GM12878 (cell line): ENCODE results near the gene CAPN9. TPM values are rescaled to one million over a fixed set of nuclear protein-coding genes. Genes with fewer than 3 reads are reported as not detected.

Source experiments
- ATAC-seq: fragments of 200-7000 bp; cut with Tn5 transposase; 3 replicates; pipeline ENCODE4 v1.9.1; 2020; ENCODE audit warnings: mild to moderate bottlenecking, moderate library complexity
- BruUV-seq: library from RNA; stranded (reverse); fragments of 400-500 nt; replicated peaks from 2 replicates; lab custom pipeline; 2021; lab: Mats Ljungman, UMichigan
- CTCF ChIA-PET: fragments of 300-600 bp; sonication (Branson Sonifier 250); formaldehyde crosslinking; extraction: SDS; loops from one replicate; lab custom pipeline; 2021; ENCODE audit warnings: inconsistent platforms; lab: Yijun Ruan, JAX
- POLR2A ChIA-PET: fragments of 350-600 bp; formaldehyde crosslinking; extraction: SDS; loops from one replicate; lab custom pipeline; 2021; ENCODE audit warnings: inconsistent platforms; lab: Charles Lee
- RAD21 ChIA-PET: fragments of 300-600 bp; sonication (Branson Sonifier 250); formaldehyde crosslinking; loops from one replicate; lab custom pipeline; 2023; ENCODE audit warnings: antibody characterized with exemption; ENCODE audit not compliant: unreplicated experiment; lab: Charles Lee
- SMC1A ChIA-PET: fragments of 300-600 bp; sonication (Branson Sonifier 250); formaldehyde crosslinking; loops from one replicate; lab custom pipeline; 2023; ENCODE audit not compliant: unreplicated experiment, uncharacterized antibody; lab: Charles Lee
- DNase-seq: peaks from one replicate; pipeline ENCODE4 v3.0.0-alpha.2; 2011; ENCODE audit warnings: low read depth, low spot score
- FAIRE-seq: peaks from 3 replicates; lab custom pipeline; 2011; peaks lifted over from hg19 to GRCh38; lab: Jason Lieb, UNC
- H2AFZ ChIP-seq: 2 replicates; pipeline ENCODE4 v1.6.0; 2011; ENCODE audit warnings: low read depth, low read length, control low read depth; ENCODE audit not compliant: control insufficient read depth
- H3K27ac ChIP-seq: 2 replicates; pipeline ENCODE4 v1.5.1; 2011; ENCODE audit warnings: control low read depth; ENCODE audit not compliant: control insufficient read depth, insufficient read depth
- H3K27me3 ChIP-seq, 2 experiments: replicated peaks in 1 of 2; 2 replicates each; pipeline versions ENCODE4 v1.6.0 to v1.6.1; 2011; ENCODE audit warnings: low read length in 1 of 2; ENCODE audit not compliant: control insufficient read depth in 2 of 2, insufficient read depth in 2 of 2
- H3K36me3 ChIP-seq, 2 experiments: 2 replicates each; pipeline ENCODE4 v1.5.1; 2011; ENCODE audit warnings: low read length in 1 of 2; ENCODE audit not compliant: control insufficient read depth in 2 of 2, insufficient read depth in 2 of 2
- H3K4me1 ChIP-seq: 2 replicates; pipeline ENCODE4 v1.6.1; 2011; ENCODE audit warnings: mild to moderate bottlenecking, low read length, moderate library complexity, mixed read lengths; ENCODE audit not compliant: control insufficient read depth, insufficient read depth
- H3K4me2 ChIP-seq: 2 replicates; pipeline ENCODE4 v1.6.0; 2011; ENCODE audit warnings: control low read depth; ENCODE audit not compliant: control insufficient read depth, insufficient read depth
- H3K4me3 ChIP-seq: fragments of 200-600 bp; sonication (generic); 2 replicates; pipeline ENCODE4 v1.5.1; 2016
- H3K79me2 ChIP-seq: 2 replicates; pipeline ENCODE4 v1.6.0; 2011; ENCODE audit warnings: low read length; ENCODE audit not compliant: control insufficient read depth, insufficient read depth
- H3K9ac ChIP-seq: 2 replicates; pipeline ENCODE4 v1.8.0; 2011; ENCODE audit warnings: low read length, control low read depth, mixed read lengths; ENCODE audit not compliant: control insufficient read depth, insufficient read depth
- H3K9me3 ChIP-seq: replicated peaks from 3 replicates; pipeline ENCODE4 v1.5.1; 2011; ENCODE audit warnings: mild to moderate bottlenecking, low read length; ENCODE audit not compliant: control insufficient read depth, insufficient read depth
- H4K20me1 ChIP-seq: 2 replicates; pipeline ENCODE4 v1.6.0; 2011; ENCODE audit not compliant: control insufficient read depth, insufficient read depth
- ATF7 ChIP-seq: fragments of 450-650 bp; IDR thresholded peaks from 2 replicates; pipeline ENCODE4 v1.6.1; 2016; ENCODE audit warnings: low read depth, mild to moderate bottlenecking
- BACH1 ChIP-seq: fragments of 450-650 bp; IDR thresholded peaks from 2 replicates; pipeline ENCODE4 v1.6.1; 2017; ENCODE audit warnings: mild to moderate bottlenecking, borderline replicate concordance
- CHD1 ChIP-seq: IDR thresholded peaks from 2 replicates; pipeline ENCODE4 v1.6.1; 2012; ENCODE audit warnings: low read depth, low read length, improper control_type of control experiment
- ESRRA ChIP-seq: IDR thresholded peaks from 2 replicates; pipeline ENCODE4 v1.6.1; 2012; ENCODE audit warnings: mild to moderate bottlenecking, low read length, improper control_type of control experiment
- HDAC2 ChIP-seq: fragments of 200-600 bp; sonication (generic); IDR thresholded peaks from 2 replicates; pipeline ENCODE4 v1.6.1; 2017
- HDGF ChIP-seq: fragments of 450-650 bp; IDR thresholded peaks from 2 replicates; pipeline ENCODE4 v1.6.1; 2016; ENCODE audit warnings: antibody characterized with exemption
- IKZF2 ChIP-seq, 2 experiments: fragments of 450-650 bp; IDR thresholded peaks; 2 replicates each; pipeline ENCODE4 v1.6.1; 2017; ENCODE audit warnings: mild to moderate bottlenecking in 2 of 2, moderate library complexity in 2 of 2
- MTA2 ChIP-seq: fragments of 450-650 bp; IDR thresholded peaks from 2 replicates; pipeline ENCODE4 v1.6.1; 2016; ENCODE audit warnings: low read depth, mild to moderate bottlenecking, moderate library complexity
- NFYA ChIP-seq: IDR thresholded peaks from 2 replicates; pipeline ENCODE4 v1.6.1; 2011; ENCODE audit warnings: low read depth, mild to moderate bottlenecking, low read length, improper control_type of control experiment, borderline replicate concordance
- POLR2AphosphoS5 ChIP-seq: IDR thresholded peaks from 2 replicates; pipeline ENCODE4 v1.6.1; 2011; ENCODE audit warnings: mild to moderate bottlenecking, low read length, inconsistent platforms
- POU2F2 ChIP-seq: IDR thresholded peaks from 3 replicates; pipeline ENCODE4 v1.6.1; 2011; ENCODE audit warnings: low read depth, mild to moderate bottlenecking, low read length, borderline replicate concordance
- RB1 ChIP-seq: fragments of 450-650 bp; formaldehyde crosslinking; IDR thresholded peaks from 2 replicates; pipeline ENCODE4 v1.6.1; 2017; ENCODE audit warnings: mild to moderate bottlenecking, borderline replicate concordance
- SUPT20H ChIP-seq: IDR thresholded peaks from 2 replicates; pipeline ENCODE4 v1.6.1; 2011; ENCODE audit warnings: low read depth, mild to moderate bottlenecking, low read length, moderate library complexity, borderline replicate concordance; ENCODE audit not compliant: control insufficient read depth
- TAF1 ChIP-seq: IDR thresholded peaks from 2 replicates; pipeline ENCODE4 v1.6.1; 2011; ENCODE audit warnings: mild to moderate bottlenecking, low read depth, low read length, borderline replicate concordance
- ZNF207 ChIP-seq: fragments of 450-650 bp; IDR thresholded peaks from 2 replicates; pipeline ENCODE4 v1.6.1; 2014; ENCODE audit warnings: antibody characterized with exemption, mild to moderate bottlenecking, borderline replicate concordance
- ZNF274 ChIP-seq: IDR thresholded peaks from one replicate; pipeline ENCODE4 v1.8.0; 2011; ENCODE audit not compliant: insufficient read length, insufficient read depth
- ZSCAN29 ChIP-seq: fragments of 450-650 bp; IDR thresholded peaks from 2 replicates; pipeline ENCODE4 v1.6.1; 2017; ENCODE audit warnings: mild to moderate bottlenecking, moderate library complexity
- WGBS: methylation state at CpG from one replicate; pipeline ENCODE4 v1.1.6; 2016; ENCODE audit warnings: low lambda C conversion rate; ENCODE audit not compliant: insufficient replicate concordance, insufficient coverage; ENCODE audit errors: missing lambda C conversion rate; 5-methylcytosine and 5-hydroxymethylcytosine counted together
- in situ Hi-C: fragments of 300-500 bp; cut with MboI; formaldehyde crosslinking; loops from 9 replicates; pipeline ENCODE4 v1.14.3; 2018; ENCODE audit warnings: mixed read lengths
- intact Hi-C: fragments of 100-400 bp; cut with micrococcal nuclease; formaldehyde crosslinking; loops from one replicate; pipeline ENCODE4 v1.14.2; 2022; ENCODE audit not compliant: unreplicated experiment
- polyA plus RNA-seq, 11 experiments: library from polyadenylated mRNA; depleted of rRNA in 4 of 11; unstranded in 6 of 11; stranded (reverse) in 5 of 11; fragments of >200 nt; fragmentation: Nextera tagmentation in 4 of 11; fragmentation: Illumina TruSeq in 1 of 11; extraction: Ambion mirVana in 4 of 11; extraction: Trizol in 1 of 11; gene quantifications; 1 replicate in 1 of 11; 2 replicates in 10 of 11; pipeline versions ENCODE4 v1.2.1 to v1.2.3, GENCODE V29; 2011 to 2016; ENCODE audit warnings: inconsistent platforms in 2 of 11, missing spikeins in 2 of 11, low read depth in 1 of 11
- total RNA-seq, 4 experiments: library from RNA; depleted of rRNA in 3 of 4; stranded (reverse); fragments of >200 nt in 3 of 4; fragmentation: Illumina TruSeq in 1 of 4; extraction: Trizol in 1 of 4; gene quantifications; 2 replicates each; pipeline versions ENCODE4 v1.2.1 to v1.2.3, GENCODE V29; 2013 to 2021
- TF ChIP-seq, protein P1 (sequence below): IDR thresholded peaks from 2 replicates; pipeline ENCODE4 v1.6.1; 2012; ENCODE audit warnings: low read depth, low read length, improper control_type of control experiment
- TF ChIP-seq, protein P2 (sequence below): fragments of 450-650 bp; IDR thresholded peaks from 2 replicates; pipeline ENCODE4 v1.6.1; 2017; ENCODE audit warnings: mild to moderate bottlenecking, moderate library complexity

Gene CAPN9
- total and polyA plus RNA-seq, 10 of the 15 experiments (the other 5 are each of a cell fraction or from before 2014, with no cell fraction given), result not detected

DNA sequence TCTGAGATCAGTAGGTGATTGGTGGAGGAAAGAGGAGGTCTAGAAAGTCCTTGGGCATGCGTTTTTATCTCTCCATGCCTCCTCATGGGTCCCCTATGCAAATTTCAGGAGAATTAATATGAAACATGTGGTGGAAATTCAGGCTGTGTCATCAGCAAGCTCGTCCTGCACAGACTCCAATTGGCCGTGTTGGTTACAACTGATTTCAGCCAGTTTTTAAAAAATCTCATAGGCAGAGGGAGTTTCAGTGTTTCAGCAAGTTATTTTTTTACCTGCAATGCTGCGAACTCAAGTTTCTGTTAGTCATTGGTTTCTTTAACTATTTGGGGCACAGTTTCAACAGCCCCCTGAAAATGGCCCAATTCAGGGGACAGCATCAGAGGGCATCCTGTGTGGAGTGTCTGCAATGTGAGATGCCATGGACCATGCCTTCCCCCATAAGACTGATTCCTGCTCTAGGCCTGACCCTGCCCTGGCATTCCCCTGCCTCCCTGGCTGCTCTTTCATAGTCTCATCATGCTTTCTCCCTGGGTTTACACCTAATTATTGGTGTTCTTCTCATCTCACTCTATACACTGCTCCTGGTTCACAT lies 61.2 kb downstream of the CAPN9 start:
- H3K9ac ChIP-seq, result no peak overlapping the region
- ATAC-seq (no peak), FAIRE-seq (no peak), DNase-seq (no peak)
- no peak overlapping the region for H3K4me3 ChIP-seq
- intact Hi-C loops (no loop called here), in situ Hi-C loops (no loop called here)
- no peaks in the 10 kb centered on the region for H3K27me3 ChIP-seq
- ChIA-PET RAD21 (no interaction called here), POLR2A (no interaction called here), SMC1A (no interaction called here)
- no peaks in the 10 kb centered on the region for H3K79me2 ChIP-seq
- no peaks in the 10 kb centered on the region for H3K9me3 ChIP-seq
- H3K36me3 ChIP-seq, result no peaks in the 10 kb centered on the region
- H3K4me1 ChIP-seq, result no peaks in the 10 kb centered on the region
- no peak overlapping the region for H2AFZ ChIP-seq
- no peaks in the 10 kb centered on the region for H4K20me1 ChIP-seq
- WGBS, result 20% methylated on average over 4 of the region's 4 CpGs
- no peak for TF ChIP-seq ZNF274
- no peak for TF ChIP-seq ZSCAN29
- TF ChIP-seq MTA2, result no peak
- no peak for TF ChIP-seq RB1
- no peak for TF ChIP-seq CHD1
- TF ChIP-seq IKZF2 (IDR thresholded peaks at IDR 0.05), result no peak
- no peak for TF ChIP-seq TAF1
- no peak for TF ChIP-seq POU2F2
- no peak for TF ChIP-seq BACH1
- TF ChIP-seq NFYA, result no peak
- no peak for TF ChIP-seq POLR2AphosphoS5
- TF ChIP-seq SUPT20H, result no peak
- TF ChIP-seq, protein P1, sequence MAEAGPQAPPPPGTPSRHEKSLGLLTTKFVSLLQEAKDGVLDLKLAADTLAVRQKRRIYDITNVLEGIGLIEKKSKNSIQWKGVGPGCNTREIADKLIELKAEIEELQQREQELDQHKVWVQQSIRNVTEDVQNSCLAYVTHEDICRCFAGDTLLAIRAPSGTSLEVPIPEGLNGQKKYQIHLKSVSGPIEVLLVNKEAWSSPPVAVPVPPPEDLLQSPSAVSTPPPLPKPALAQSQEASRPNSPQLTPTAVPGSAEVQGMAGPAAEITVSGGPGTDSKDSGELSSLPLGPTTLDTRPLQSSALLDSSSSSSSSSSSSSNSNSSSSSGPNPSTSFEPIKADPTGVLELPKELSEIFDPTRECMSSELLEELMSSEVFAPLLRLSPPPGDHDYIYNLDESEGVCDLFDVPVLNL, result no peak
- TF ChIP-seq HDGF, result no peak
- TF ChIP-seq ESRRA, result no peak
- no peak for TF ChIP-seq ZNF207
- TF ChIP-seq HDAC2, result no peak
- TF ChIP-seq ATF7, result no peak
- TF ChIP-seq, protein P2, sequence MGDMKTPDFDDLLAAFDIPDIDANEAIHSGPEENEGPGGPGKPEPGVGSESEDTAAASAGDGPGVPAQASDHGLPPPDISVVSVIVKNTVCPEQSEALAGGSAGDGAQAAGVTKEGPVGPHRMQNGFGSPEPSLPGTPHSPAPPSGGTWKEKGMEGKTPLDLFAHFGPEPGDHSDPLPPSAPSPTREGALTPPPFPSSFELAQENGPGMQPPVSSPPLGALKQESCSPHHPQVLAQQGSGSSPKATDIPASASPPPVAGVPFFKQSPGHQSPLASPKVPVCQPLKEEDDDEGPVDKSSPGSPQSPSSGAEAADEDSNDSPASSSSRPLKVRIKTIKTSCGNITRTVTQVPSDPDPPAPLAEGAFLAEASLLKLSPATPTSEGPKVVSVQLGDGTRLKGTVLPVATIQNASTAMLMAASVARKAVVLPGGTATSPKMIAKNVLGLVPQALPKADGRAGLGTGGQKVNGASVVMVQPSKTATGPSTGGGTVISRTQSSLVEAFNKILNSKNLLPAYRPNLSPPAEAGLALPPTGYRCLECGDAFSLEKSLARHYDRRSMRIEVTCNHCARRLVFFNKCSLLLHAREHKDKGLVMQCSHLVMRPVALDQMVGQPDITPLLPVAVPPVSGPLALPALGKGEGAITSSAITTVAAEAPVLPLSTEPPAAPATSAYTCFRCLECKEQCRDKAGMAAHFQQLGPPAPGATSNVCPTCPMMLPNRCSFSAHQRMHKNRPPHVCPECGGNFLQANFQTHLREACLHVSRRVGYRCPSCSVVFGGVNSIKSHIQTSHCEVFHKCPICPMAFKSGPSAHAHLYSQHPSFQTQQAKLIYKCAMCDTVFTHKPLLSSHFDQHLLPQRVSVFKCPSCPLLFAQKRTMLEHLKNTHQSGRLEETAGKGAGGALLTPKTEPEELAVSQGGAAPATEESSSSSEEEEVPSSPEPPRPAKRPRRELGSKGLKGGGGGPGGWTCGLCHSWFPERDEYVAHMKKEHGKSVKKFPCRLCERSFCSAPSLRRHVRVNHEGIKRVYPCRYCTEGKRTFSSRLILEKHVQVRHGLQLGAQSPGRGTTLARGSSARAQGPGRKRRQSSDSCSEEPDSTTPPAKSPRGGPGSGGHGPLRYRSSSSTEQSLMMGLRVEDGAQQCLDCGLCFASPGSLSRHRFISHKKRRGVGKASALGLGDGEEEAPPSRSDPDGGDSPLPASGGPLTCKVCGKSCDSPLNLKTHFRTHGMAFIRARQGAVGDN, result no peak
- TF ChIP-seq, all 136 proteins: peak for 0
- CTCF ChIA-PET, result interaction anchor here (1.8 kb wide), 1 partner anchor 27 kb away, joined by 3 read pairs; no protein-coding TSS in a partner anchor
- Histone ChIP-seq H3K27ac (no peak overlapping the region), H3K4me2 (no peak overlapping the region)
- BruUV-seq, result no TSS peak
